DOHH2 (cell line): Measurements from ENCODE around the gene PRR23E.

Experiments
- CTCF ChIP-seq: fragments of 200-600 bp; sonication (generic); IDR thresholded peaks from one replicate; pipeline ENCODE4 v1.5.1; 2014; ENCODE audit warnings: antibody characterized with exemption, mild to moderate bottlenecking, low read depth, low read length; ENCODE audit not compliant: poor library complexity, severe bottlenecking
- EZH2phosphoT487 ChIP-seq: fragments of 200-600 bp; sonication (generic); IDR thresholded peaks from 2 replicates; pipeline ENCODE4 v1.6.1; 2017; ENCODE audit warnings: borderline replicate concordance, mild to moderate bottlenecking, antibody characterized with exemption, low read length, moderate library complexity, mixed read lengths

GRCh38 chr3:127151992-127152650 is 40.8 kb upstream of the PRR23E start:
- TF ChIP-seq EZH2phosphoT487 (no peak), CTCF (no peak)
